K562 (cell line): ENCODE data around the gene ZNF689. TPM values are rescaled to one million over a fixed set of nuclear protein-coding genes. Genes with fewer than 3 reads are reported as not detected.

Source experiments
- CREM ChIP-seq: IDR thresholded peaks from 2 replicates; pipeline ENCODE4 v1.6.1; 2014; ENCODE audit warnings: antibody characterized with exemption, low read depth
- DIDO1 ChIP-seq: fragments of 450-650 bp; IDR thresholded peaks from 2 replicates; pipeline ENCODE4 v1.6.1; 2016; ENCODE audit warnings: low read depth, missing biosample characterization, missing genetic modification characterization
- DMBX1 ChIP-seq: fragments of 250-450 bp; sonication (Bioruptor Pico); IDR thresholded peaks from 2 replicates; pipeline ENCODE4 v1.8.0; 2022; ENCODE audit warnings: inconsistent platforms, mild to moderate bottlenecking, moderate library complexity, borderline replicate concordance
- EWSR1 ChIP-seq: fragments of 450-650 bp; IDR thresholded peaks from 2 replicates; pipeline ENCODE4 v1.6.1; 2018; ENCODE audit warnings: borderline replicate concordance, mild to moderate bottlenecking, low read depth, moderate library complexity; ENCODE audit not compliant: partially characterized antibody
- HSF4 ChIP-seq: fragments of 250-450 bp; sonication (Bioruptor Pico); IDR thresholded peaks from 2 replicates; pipeline ENCODE4 v2.1.2; 2022; ENCODE audit warnings: mild to moderate bottlenecking, moderate library complexity, borderline replicate concordance
- KLF16 ChIP-seq: IDR thresholded peaks from 2 replicates; pipeline ENCODE4 v1.6.1; 2016; ENCODE audit warnings: antibody characterized with exemption
- SMC3 ChIP-seq: conservative IDR thresholded peaks from 2 replicates; pipeline ENCODE4 v1.6.1; 2011; ENCODE audit warnings: low read depth, low read length, improper control_type of control experiment; ENCODE audit not compliant: insufficient read depth
- STAT5A ChIP-seq: IDR thresholded peaks from 2 replicates; pipeline ENCODE4 v1.6.1; 2012; ENCODE audit warnings: low read length, inconsistent platforms, borderline replicate concordance
- TOE1 ChIP-seq, 2 experiments: fragments of 450-650 bp in 1 of 2; sonication (generic) in 1 of 2; formaldehyde crosslinking in 1 of 2; IDR thresholded peaks; 2 replicates each; pipeline versions ENCODE4 v1.7.1 to v1.8.0; 2016 to 2022; ENCODE audit warnings: borderline replicate concordance in 2 of 2, mild to moderate bottlenecking in 2 of 2, antibody characterized with exemption in 1 of 2, inconsistent platforms in 1 of 2, low read depth in 1 of 2, missing genetic modification reagents in 1 of 2, moderate library complexity in 1 of 2
- ZNF77 ChIP-seq: fragments of 250-450 bp; sonication (Bioruptor Pico); IDR thresholded peaks from 2 replicates; pipeline ENCODE4 v1.5.0; 2020
- polyA plus RNA-seq, 8 experiments: library from polyadenylated mRNA; depleted of rRNA in 4 of 8; stranded (reverse) in 5 of 8; unstranded in 3 of 8; fragments of >200 nt; fragmentation: Nextera tagmentation in 2 of 8; fragmentation: Illumina TruSeq in 1 of 8; extraction: Ambion mirVana in 2 of 8; extraction: Trizol in 1 of 8; gene quantifications; 2 replicates each; pipeline versions ENCODE4 v1.2.1 to v1.2.3, GENCODE V29; 2011 to 2014; ENCODE audit warnings: inconsistent platforms in 1 of 8, missing spikeins in 1 of 8
- total RNA-seq, 7 experiments: library from RNA; depleted of rRNA in 6 of 7; stranded (reverse); fragments of >200 nt in 6 of 7; fragmentation: Illumina TruSeq in 2 of 7; extraction: Trizol in 2 of 7; gene quantifications; 2 replicates each; pipeline versions ENCODE4 v1.2.1 to v1.2.3, GENCODE V29; 2011 to 2021; ENCODE audit warnings: low replicate concordance in 1 of 7
- TF ChIP-seq, protein P1 (sequence below): fragments of 150-350 bp; IDR thresholded peaks from 2 replicates; pipeline ENCODE4 v1.6.1; 2014; ENCODE audit warnings: low read depth, mild to moderate bottlenecking, low read length, borderline replicate concordance
- TF ChIP-seq, protein P2 (sequence below), 2 experiments: fragments of 450-650 bp in 1 of 2; sonication (generic) in 1 of 2; formaldehyde crosslinking in 1 of 2; IDR thresholded peaks in 1 of 2; conservative IDR thresholded peaks in 1 of 2; 2 replicates each; pipeline versions ENCODE4 v1.6.1 to v1.8.1; 2016 to 2023; ENCODE audit warnings: mild to moderate bottlenecking in 2 of 2, moderate library complexity in 2 of 2, inconsistent platforms in 1 of 2, missing genetic modification reagents in 1 of 2
- TF ChIP-seq, protein P3 (sequence below): fragments of 250-450 bp; sonication (Bioruptor Pico); IDR thresholded peaks from 2 replicates; pipeline ENCODE4 v1.8.0; 2021; ENCODE audit warnings: moderate library complexity, mild to moderate bottlenecking, inconsistent platforms
- TF ChIP-seq, protein P4 (sequence below): fragments of 450-650 bp; formaldehyde crosslinking; IDR thresholded peaks from 2 replicates; pipeline ENCODE4 v1.4.0; 2020; ENCODE audit warnings: mild to moderate bottlenecking, moderate library complexity
- TF ChIP-seq, protein P5 (sequence below), 2 experiments: fragments of 450-650 bp; IDR thresholded peaks; 2 replicates each; pipeline ENCODE4 v1.6.1; 2016

ZNF689 gene
- total and polyA plus RNA-seq, 9 of the 15 experiments (the other 6 are each of a cell fraction or from before 2014, with no cell fraction given), result 5.4 to 15.4 (median 10.8) TPM

DNA sequence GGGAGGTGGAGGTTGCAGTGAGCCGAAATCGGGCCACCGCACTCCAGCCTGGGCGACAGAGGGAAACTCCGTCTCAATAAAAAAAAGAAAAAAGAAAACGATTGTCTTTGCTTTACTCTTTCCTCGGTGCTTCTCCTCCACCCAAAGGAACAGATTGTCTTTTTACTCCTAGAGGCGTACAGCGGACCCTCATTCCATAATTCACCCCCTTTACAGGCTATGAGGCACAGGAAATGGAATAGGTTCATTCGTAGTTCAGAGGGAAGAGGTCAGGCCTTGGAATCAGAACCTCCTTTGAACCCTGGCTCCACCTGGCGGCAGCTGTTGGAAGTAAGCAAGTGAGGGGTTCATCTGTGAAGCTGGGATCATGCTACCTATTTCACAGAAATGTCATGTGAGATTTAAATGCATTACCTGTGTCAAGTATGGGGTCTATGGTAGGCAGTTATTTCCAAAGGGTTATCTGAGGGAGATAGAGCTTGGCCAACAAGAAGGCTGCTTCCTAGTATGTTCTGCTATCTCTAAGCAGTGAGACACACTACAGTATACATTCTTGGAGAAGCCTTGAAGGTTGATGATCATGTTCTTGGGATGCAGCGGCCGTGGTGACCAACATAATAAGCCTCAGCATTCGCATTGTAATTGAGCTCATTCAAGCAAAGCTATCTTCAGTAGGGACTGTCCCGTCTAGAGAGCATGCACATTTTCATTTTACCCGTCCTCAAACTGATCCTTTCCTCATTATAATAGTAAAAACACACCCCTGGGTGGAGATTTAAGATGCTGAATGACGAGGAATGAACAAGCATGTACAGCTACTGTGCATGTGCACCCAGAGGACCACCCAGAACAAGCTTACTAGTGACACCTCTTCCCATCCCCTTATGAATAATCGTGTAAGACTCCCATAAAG lies 18.7 kb upstream of the ZNF689 start (continued):
- TF ChIP-seq EWSR1 (no peak), KLF16 (peak; percentile 61; the same call in 1 of the 2 replicates), CREM (0 out of 2 replicates have a peak, but pooled peaks have one; percentile 18), TOE1 (IDR thresholded peaks at IDR 0.05; ENCODE audit: borderline replicate concordance) (0 out of 2 replicates have a peak, but pooled peaks have one; percentile 14), TOE1 (CRISPR knock-in tag; IDR thresholded peaks at IDR 0.05; ENCODE audit: borderline replicate concordance, low read depth) (no peak), HSF4 (CRISPR knock-in tag) (no peak), SMC3 (peak; percentile 93), STAT5A (no peak; the same call in 1 of the 2 replicates), DMBX1 (0 out of 2 replicates have a peak, but pooled peaks have one; percentile 54), DIDO1 (tag) (peak; percentile 46; the same call in 1 of the 2 replicates), ZNF77 (no peak)
- TF ChIP-seq, protein P1, sequence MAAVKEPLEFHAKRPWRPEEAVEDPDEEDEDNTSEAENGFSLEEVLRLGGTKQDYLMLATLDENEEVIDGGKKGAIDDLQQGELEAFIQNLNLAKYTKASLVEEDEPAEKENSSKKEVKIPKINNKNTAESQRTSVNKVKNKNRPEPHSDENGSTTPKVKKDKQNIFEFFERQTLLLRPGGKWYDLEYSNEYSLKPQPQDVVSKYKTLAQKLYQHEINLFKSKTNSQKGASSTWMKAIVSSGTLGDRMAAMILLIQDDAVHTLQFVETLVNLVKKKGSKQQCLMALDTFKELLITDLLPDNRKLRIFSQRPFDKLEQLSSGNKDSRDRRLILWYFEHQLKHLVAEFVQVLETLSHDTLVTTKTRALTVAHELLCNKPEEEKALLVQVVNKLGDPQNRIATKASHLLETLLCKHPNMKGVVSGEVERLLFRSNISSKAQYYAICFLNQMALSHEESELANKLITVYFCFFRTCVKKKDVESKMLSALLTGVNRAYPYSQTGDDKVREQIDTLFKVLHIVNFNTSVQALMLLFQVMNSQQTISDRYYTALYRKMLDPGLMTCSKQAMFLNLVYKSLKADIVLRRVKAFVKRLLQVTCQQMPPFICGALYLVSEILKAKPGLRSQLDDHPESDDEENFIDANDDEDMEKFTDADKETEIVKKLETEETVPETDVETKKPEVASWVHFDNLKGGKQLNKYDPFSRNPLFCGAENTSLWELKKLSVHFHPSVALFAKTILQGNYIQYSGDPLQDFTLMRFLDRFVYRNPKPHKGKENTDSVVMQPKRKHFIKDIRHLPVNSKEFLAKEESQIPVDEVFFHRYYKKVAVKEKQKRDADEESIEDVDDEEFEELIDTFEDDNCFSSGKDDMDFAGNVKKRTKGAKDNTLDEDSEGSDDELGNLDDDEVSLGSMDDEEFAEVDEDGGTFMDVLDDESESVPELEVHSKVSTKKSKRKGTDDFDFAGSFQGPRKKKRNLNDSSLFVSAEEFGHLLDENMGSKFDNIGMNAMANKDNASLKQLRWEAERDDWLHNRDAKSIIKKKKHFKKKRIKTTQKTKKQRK, result no peak
- TF ChIP-seq, protein P2, sequence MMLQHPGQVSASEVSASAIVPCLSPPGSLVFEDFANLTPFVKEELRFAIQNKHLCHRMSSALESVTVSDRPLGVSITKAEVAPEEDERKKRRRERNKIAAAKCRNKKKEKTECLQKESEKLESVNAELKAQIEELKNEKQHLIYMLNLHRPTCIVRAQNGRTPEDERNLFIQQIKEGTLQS (IDR thresholded peaks at IDR 0.05), result no peak
- TF ChIP-seq, protein P2 (CRISPR knock-in tag; conservative IDR thresholded peaks at IDR 0.05), result no peak
- TF ChIP-seq, protein P3, sequence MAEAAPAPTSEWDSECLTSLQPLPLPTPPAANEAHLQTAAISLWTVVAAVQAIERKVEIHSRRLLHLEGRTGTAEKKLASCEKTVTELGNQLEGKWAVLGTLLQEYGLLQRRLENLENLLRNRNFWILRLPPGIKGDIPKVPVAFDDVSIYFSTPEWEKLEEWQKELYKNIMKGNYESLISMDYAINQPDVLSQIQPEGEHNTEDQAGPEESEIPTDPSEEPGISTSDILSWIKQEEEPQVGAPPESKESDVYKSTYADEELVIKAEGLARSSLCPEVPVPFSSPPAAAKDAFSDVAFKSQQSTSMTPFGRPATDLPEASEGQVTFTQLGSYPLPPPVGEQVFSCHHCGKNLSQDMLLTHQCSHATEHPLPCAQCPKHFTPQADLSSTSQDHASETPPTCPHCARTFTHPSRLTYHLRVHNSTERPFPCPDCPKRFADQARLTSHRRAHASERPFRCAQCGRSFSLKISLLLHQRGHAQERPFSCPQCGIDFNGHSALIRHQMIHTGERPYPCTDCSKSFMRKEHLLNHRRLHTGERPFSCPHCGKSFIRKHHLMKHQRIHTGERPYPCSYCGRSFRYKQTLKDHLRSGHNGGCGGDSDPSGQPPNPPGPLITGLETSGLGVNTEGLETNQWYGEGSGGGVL, result no peak
- TF ChIP-seq, protein P4, sequence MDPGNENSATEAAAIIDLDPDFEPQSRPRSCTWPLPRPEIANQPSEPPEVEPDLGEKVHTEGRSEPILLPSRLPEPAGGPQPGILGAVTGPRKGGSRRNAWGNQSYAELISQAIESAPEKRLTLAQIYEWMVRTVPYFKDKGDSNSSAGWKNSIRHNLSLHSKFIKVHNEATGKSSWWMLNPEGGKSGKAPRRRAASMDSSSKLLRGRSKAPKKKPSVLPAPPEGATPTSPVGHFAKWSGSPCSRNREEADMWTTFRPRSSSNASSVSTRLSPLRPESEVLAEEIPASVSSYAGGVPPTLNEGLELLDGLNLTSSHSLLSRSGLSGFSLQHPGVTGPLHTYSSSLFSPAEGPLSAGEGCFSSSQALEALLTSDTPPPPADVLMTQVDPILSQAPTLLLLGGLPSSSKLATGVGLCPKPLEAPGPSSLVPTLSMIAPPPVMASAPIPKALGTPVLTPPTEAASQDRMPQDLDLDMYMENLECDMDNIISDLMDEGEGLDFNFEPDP (CRISPR knock-in tag), result no peak
- TF ChIP-seq, protein P5, sequence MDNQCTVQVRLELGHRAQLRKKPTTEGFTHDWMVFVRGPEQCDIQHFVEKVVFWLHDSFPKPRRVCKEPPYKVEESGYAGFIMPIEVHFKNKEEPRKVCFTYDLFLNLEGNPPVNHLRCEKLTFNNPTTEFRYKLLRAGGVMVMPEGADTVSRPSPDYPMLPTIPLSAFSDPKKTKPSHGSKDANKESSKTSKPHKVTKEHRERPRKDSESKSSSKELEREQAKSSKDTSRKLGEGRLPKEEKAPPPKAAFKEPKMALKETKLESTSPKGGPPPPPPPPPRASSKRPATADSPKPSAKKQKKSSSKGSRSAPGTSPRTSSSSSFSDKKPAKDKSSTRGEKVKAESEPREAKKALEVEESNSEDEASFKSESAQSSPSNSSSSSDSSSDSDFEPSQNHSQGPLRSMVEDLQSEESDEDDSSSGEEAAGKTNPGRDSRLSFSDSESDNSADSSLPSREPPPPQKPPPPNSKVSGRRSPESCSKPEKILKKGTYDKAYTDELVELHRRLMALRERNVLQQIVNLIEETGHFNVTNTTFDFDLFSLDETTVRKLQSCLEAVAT (IDR thresholded peaks at IDR 0.05), result peak in 1 of 2 experiments; percentile 94; a peak in 2 of 4 replicates
